ENCODE data around the gene KCTD2. TPM values are rescaled to one million over a fixed set of nuclear protein-coding genes. Genes with fewer than 3 reads are reported as not detected.

KCTD2 gene
- total and polyA plus RNA-seq, 9 of the 15 experiments (the other 6 are each of a cell fraction or from before 2014, with no cell fraction given) = 1.7 to 32.9 (median 15.8) TPM

DNA sequence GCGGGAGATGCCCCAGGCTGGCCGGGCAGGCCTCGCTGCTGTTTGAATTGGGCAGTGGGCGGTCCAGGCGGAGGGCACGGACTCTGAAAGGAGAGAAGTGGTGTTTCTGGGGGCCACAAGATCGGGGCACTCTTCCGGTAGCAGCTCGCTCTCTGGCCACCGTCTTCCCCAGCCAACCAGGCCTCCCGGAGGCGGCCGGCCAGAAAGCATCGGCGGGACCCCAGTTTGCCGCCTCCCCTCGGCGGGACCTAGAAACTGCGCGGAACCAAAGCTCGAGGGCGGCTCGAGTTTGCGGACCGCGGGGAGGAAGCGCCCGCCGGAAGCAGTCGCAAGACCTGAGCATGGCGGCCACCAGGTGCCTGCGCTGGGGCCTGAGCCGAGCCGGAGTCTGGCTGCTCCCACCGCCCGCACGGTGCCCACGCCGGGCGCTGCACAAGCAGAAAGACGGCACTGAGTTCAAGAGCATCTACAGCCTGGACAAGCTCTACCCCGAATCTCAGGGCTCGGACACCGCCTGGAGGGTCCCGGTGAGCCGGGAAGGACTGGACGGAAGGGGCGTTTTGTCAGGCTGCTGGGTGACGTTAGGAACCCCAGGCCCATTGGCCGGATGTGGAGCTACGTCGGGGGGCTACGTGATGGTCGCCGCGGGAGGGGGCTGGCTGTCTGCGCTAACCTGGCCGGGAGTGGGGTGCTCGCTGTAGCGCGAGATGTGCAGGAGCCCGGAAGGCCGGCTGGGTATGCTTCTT lies 34.5 kb upstream of the KCTD2 start, which contains the start of gene MRPL58 (continued):
- TF ChIP-seq ARID4B (CRISPR knock-in tag; IDR thresholded peaks at IDR 0.05) (peak; percentile 86), MXD1 (CRISPR knock-in tag; IDR thresholded peaks at IDR 0.05; ENCODE audit: borderline replicate concordance, poor library complexity, severe bottlenecking) (peak; percentile 73), MXI1 (IDR thresholded peaks at IDR 0.05; ENCODE audit: low read depth, low read length) (peak; percentile 11; the same call in 1 of the 2 replicates), ZNF354B (CRISPR knock-in tag; IDR thresholded peaks at IDR 0.05) (no peak), MED1 (CRISPR knock-in tag; IDR thresholded peaks at IDR 0.05; ENCODE audit: borderline replicate concordance) (no peak), HDAC3 (IDR thresholded peaks at IDR 0.05; ENCODE audit: borderline replicate concordance, partially characterized antibody) (no peak), CCAR2 (IDR thresholded peaks at IDR 0.05; ENCODE audit: low read depth, low read length) (no peak), KDM1A (IDR thresholded peaks at IDR 0.05) (no peak), MAFK (IDR thresholded peaks at IDR 0.05; ENCODE audit: low read length) (no peak), ZNF445 (CRISPR knock-in tag; IDR thresholded peaks at IDR 0.05; ENCODE audit: low read depth) (no peak), EGR1 (conservative IDR thresholded peaks at IDR 0.05) (peak; percentile 31; the same call in 1 of the 2 replicates), ZNF224 (CRISPR knock-in tag; IDR thresholded peaks at IDR 0.05) (no peak), ZNF280B (CRISPR knock-in tag; IDR thresholded peaks at IDR 0.05) (no peak), ZNF644 (tag; IDR thresholded peaks at IDR 0.05; ENCODE audit: low read depth) (no peak), BDP1 (IDR thresholded peaks at IDR 0.05; ENCODE audit: insufficient read depth, insufficient read length) (no peak), SRSF7 (optimal IDR thresholded peaks at IDR 0.05; ENCODE audit: low read depth, low read length) (no peak), ATF6 (CRISPR knock-in tag; IDR thresholded peaks at IDR 0.05) (0 out of 2 replicates have a peak, but pooled peaks have one; percentile 91)
- TF ChIP-seq, protein P1, sequence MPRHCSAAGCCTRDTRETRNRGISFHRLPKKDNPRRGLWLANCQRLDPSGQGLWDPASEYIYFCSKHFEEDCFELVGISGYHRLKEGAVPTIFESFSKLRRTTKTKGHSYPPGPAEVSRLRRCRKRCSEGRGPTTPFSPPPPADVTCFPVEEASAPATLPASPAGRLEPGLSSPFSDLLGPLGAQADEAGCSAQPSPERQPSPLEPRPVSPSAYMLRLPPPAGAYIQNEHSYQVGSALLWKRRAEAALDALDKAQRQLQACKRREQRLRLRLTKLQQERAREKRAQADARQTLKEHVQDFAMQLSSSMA (CRISPR knock-in tag; IDR thresholded peaks at IDR 0.05) = peak; percentile 25; the same call in 1 of the 2 replicates
